ENCODE results near the gene ACER3.

DNA sequence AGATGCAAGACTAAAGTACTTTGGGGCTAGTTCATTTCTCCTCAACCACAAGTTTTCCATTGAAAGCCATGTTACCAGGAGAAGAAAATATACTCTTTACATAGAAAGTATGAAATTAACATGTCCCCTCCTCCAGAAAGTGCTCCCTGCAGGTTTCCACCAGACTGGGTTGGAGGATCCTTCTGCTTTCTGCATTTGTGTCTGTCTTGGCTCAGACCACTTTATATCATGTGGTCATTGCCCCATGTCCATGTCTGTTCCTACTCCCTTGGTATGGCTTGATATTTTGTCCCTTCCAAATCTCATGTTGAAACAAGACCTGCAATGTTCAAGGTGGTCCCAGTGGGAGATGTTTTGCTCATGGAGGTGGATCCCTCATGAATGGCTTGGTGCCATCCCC is 28.4 kb upstream of the ACER3 start:
- TF ChIP-seq, protein P1, sequence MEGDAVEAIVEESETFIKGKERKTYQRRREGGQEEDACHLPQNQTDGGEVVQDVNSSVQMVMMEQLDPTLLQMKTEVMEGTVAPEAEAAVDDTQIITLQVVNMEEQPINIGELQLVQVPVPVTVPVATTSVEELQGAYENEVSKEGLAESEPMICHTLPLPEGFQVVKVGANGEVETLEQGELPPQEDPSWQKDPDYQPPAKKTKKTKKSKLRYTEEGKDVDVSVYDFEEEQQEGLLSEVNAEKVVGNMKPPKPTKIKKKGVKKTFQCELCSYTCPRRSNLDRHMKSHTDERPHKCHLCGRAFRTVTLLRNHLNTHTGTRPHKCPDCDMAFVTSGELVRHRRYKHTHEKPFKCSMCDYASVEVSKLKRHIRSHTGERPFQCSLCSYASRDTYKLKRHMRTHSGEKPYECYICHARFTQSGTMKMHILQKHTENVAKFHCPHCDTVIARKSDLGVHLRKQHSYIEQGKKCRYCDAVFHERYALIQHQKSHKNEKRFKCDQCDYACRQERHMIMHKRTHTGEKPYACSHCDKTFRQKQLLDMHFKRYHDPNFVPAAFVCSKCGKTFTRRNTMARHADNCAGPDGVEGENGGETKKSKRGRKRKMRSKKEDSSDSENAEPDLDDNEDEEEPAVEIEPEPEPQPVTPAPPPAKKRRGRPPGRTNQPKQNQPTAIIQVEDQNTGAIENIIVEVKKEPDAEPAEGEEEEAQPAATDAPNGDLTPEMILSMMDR (IDR thresholded peaks at IDR 0.05): no peak
- TF ChIP-seq POLR2AphosphoS5 (IDR thresholded peaks at IDR 0.05): no peak
- TF ChIP-seq POLR2A (IDR thresholded peaks at IDR 0.05): no peak
